Right lobe of liver (tissue), 4 donors: ENCODE data around the gene PRAC1.

Source experiments
- CTCF ChIP-seq, 4 donors: fragments of 200-600 bp in 3 of 4; fragments of 450-650 bp in 1 of 4; IDR thresholded peaks; one replicate each; pipeline versions ENCODE4 v1.5.1 to v1.8.0; 2016 to 2022; ENCODE audit warnings: antibody characterized with exemption in 4 of 4, mild to moderate bottlenecking in 2 of 4
- POLR2A ChIP-seq: fragments of 450-650 bp; IDR thresholded peaks from one replicate; pipeline ENCODE4 v1.6.1; 2017; ENCODE audit warnings: antibody characterized with exemption, mild to moderate bottlenecking
- donor health status: DM: no; HTN: no; CAD: no.
- donor health status: DM: no; HTN: no; CAD: no.
- donor health status: DM: no; HTN: yes; CAD: no.

- no peak for TF ChIP-seq CTCF (IDR thresholded peaks at IDR 0.05)
- TF ChIP-seq POLR2A, result no peak
These were observed 35.2 kb upstream of the PRAC1 start for GRCh38 chr17:48757524-48757961.
